K562 (cell line): ENCODE data around the gene SNAPC5. TPM values are rescaled to one million over a fixed set of nuclear protein-coding genes. Genes with fewer than 3 reads are reported as not detected.

Experiments used
- BRF2 ChIP-seq: IDR thresholded peaks from 3 replicates; pipeline ENCODE4 v1.6.1; 2011; ENCODE audit warnings: borderline replicate concordance, mild to moderate bottlenecking; ENCODE audit not compliant: insufficient read length, insufficient read depth
- C11orf30 ChIP-seq: fragments of 450-650 bp; IDR thresholded peaks from 2 replicates; pipeline ENCODE4 v1.6.1; 2016; ENCODE audit warnings: low read depth, mild to moderate bottlenecking
- CBFA2T3 ChIP-seq: fragments of 450-650 bp; IDR thresholded peaks from 2 replicates; pipeline ENCODE4 v1.6.1; 2017
- FUS ChIP-seq: fragments of 200-400 bp; formaldehyde crosslinking; optimal IDR thresholded peaks from 2 replicates; pipeline ENCODE3; 2017; ENCODE audit warnings: low read depth, low read length
- GATA2 ChIP-seq: sonication (generic); formaldehyde crosslinking; IDR thresholded peaks from 2 replicates; pipeline ENCODE4 v1.4.0; 2020; ENCODE audit warnings: mild to moderate bottlenecking, missing genetic modification reagents
- NR1H2 ChIP-seq: sonication (generic); formaldehyde crosslinking; IDR thresholded peaks from 2 replicates; pipeline ENCODE4 v1.4.0; 2020; ENCODE audit warnings: mild to moderate bottlenecking, missing genetic modification reagents
- PKNOX1 ChIP-seq: fragments of 450-650 bp; IDR thresholded peaks from 2 replicates; pipeline ENCODE4 v1.6.1; 2016
- POLR2AphosphoS2 ChIP-seq: IDR thresholded peaks from 2 replicates; pipeline ENCODE4 v1.6.1; 2012; ENCODE audit warnings: low read length, improper control_type of control experiment
- RAD21 ChIP-seq, 2 experiments: fragments of 250-450 bp in 1 of 2; fragments of 450-650 bp in 1 of 2; sonication (Bioruptor Pico) in 1 of 2; formaldehyde crosslinking in 1 of 2; IDR thresholded peaks in 1 of 2; conservative IDR thresholded peaks in 1 of 2; 2 replicates each; pipeline versions ENCODE4 v1.4.0 to v1.8.0; 2020 to 2022; ENCODE audit warnings: mild to moderate bottlenecking in 2 of 2, moderate library complexity in 1 of 2
- SP1 ChIP-seq: sonication (generic); formaldehyde crosslinking; IDR thresholded peaks from 2 replicates; pipeline ENCODE4 v1.8.1; 2022; ENCODE audit warnings: mild to moderate bottlenecking, missing genetic modification reagents
- TAL1 ChIP-seq: fragments of 450-650 bp; IDR thresholded peaks from 2 replicates; pipeline ENCODE4 v1.6.1; 2016; ENCODE audit warnings: mild to moderate bottlenecking
- TEAD4 ChIP-seq, 2 experiments: sonication (generic) in 1 of 2; formaldehyde crosslinking in 1 of 2; IDR thresholded peaks; 2 replicates each; pipeline versions ENCODE4 v1.6.1 to v1.8.0; 2012 to 2022; ENCODE audit warnings: borderline replicate concordance in 1 of 2, inconsistent platforms in 1 of 2, low read length in 1 of 2, mild to moderate bottlenecking in 1 of 2, missing genetic modification reagents in 1 of 2
- ZC3H8 ChIP-seq: fragments of 450-650 bp; IDR thresholded peaks from 2 replicates; pipeline ENCODE4 v1.6.1; 2017
- ZFPM2 ChIP-seq: fragments of 250-450 bp; sonication (Bioruptor Pico); IDR thresholded peaks from 2 replicates; pipeline ENCODE4 v1.5.1; 2022; ENCODE audit warnings: mild to moderate bottlenecking
- ZNF197 ChIP-seq: fragments of 200-800 bp; sonication (Bioruptor generic); IDR thresholded peaks from 2 replicates; pipeline ENCODE4 v1.6.1; 2016; ENCODE audit warnings: low read depth, missing genetic modification characterization, missing compliant biosample characterization
- ZNF316 ChIP-seq: fragments of 450-650 bp; IDR thresholded peaks from 2 replicates; pipeline ENCODE4 v1.6.1; 2016
- ZNF764 ChIP-seq: fragments of 250-450 bp; sonication (Bioruptor Pico); IDR thresholded peaks from 2 replicates; pipeline ENCODE4 v1.4.0; 2020; ENCODE audit warnings: low read depth, mild to moderate bottlenecking, moderate library complexity
- ZNF77 ChIP-seq: fragments of 250-450 bp; sonication (Bioruptor Pico); IDR thresholded peaks from 2 replicates; pipeline ENCODE4 v1.5.0; 2020
- polyA plus RNA-seq, 8 experiments: library from polyadenylated mRNA; depleted of rRNA in 4 of 8; stranded (reverse) in 5 of 8; unstranded in 3 of 8; fragments of >200 nt; fragmentation: Nextera tagmentation in 2 of 8; fragmentation: Illumina TruSeq in 1 of 8; extraction: Ambion mirVana in 2 of 8; extraction: Trizol in 1 of 8; gene quantifications; 2 replicates each; pipeline versions ENCODE4 v1.2.1 to v1.2.3, GENCODE V29; 2011 to 2014; ENCODE audit warnings: inconsistent platforms in 1 of 8, missing spikeins in 1 of 8
- total RNA-seq, 7 experiments: library from RNA; depleted of rRNA in 6 of 7; stranded (reverse); fragments of >200 nt in 6 of 7; fragmentation: Illumina TruSeq in 2 of 7; extraction: Trizol in 2 of 7; gene quantifications; 2 replicates each; pipeline versions ENCODE4 v1.2.1 to v1.2.3, GENCODE V29; 2011 to 2021; ENCODE audit warnings: low replicate concordance in 1 of 7

The SNAPC5 gene
- total and polyA plus RNA-seq, 9 of the 15 experiments (the other 6 are each of a cell fraction or from before 2014, with no cell fraction given) = 52.8 to 155 (median 96.5) TPM

- no peak for TF ChIP-seq ZNF764
- 0 out of 2 replicates have a peak, but pooled peaks have one; percentile 32 for TF ChIP-seq SP1 (CRISPR knock-in tag)
- TF ChIP-seq NR1H2 = no peak
- peak; percentile 84 for TF ChIP-seq TAL1
- TF ChIP-seq PKNOX1 = 0 out of 2 replicates have a peak, but pooled peaks have one; percentile 3
- TF ChIP-seq RAD21 (CRISPR knock-in tag; conservative IDR thresholded peaks at IDR 0.05 in 1 of 2, IDR thresholded peaks at IDR 0.05 in 1 of 2) = peak in 1 of 2 experiments; percentile 44; a peak in 2 of 4 replicates
- 0 out of 2 replicates have a peak, but pooled peaks have one; percentile 6 for TF ChIP-seq C11orf30
- no peak for TF ChIP-seq BRF2
- TF ChIP-seq ZNF316 = peak; percentile 28; the same call in 1 of the 2 replicates
- no peak for TF ChIP-seq POLR2AphosphoS2
- TF ChIP-seq ZNF77 (CRISPR knock-in tag) = no peak
- TF ChIP-seq FUS = no peak
- TF ChIP-seq ZC3H8 = no peak
- TF ChIP-seq ZFPM2 (CRISPR knock-in tag) = no peak
- TF ChIP-seq CBFA2T3 = peak; percentile 93
- TF ChIP-seq ZNF197 (CRISPR knock-in tag) = no peak
- peak; percentile 86 for TF ChIP-seq TEAD4 (IDR thresholded peaks at IDR 0.05; ENCODE audit: low read length)
- TF ChIP-seq TEAD4 (CRISPR knock-in tag; IDR thresholded peaks at IDR 0.05; ENCODE audit: borderline replicate concordance) = no peak
- TF ChIP-seq GATA2 (CRISPR knock-in tag) = peak; percentile 82
Observed at GRCh38 chr15:66481107-66481856, 16.3 kb downstream of the SNAPC5 start (continued).
